ENCODE results near the gene PTPN4. TPM values are rescaled to one million over a fixed set of nuclear protein-coding genes. Genes with fewer than 3 reads are reported as not detected.

PTPN4 gene
- total and polyA plus RNA-seq, 2 of the 8 experiments (the other 6 are each of a cell fraction or from before 2014, with no cell fraction given) = 28.5 to 105 TPM

DNA sequence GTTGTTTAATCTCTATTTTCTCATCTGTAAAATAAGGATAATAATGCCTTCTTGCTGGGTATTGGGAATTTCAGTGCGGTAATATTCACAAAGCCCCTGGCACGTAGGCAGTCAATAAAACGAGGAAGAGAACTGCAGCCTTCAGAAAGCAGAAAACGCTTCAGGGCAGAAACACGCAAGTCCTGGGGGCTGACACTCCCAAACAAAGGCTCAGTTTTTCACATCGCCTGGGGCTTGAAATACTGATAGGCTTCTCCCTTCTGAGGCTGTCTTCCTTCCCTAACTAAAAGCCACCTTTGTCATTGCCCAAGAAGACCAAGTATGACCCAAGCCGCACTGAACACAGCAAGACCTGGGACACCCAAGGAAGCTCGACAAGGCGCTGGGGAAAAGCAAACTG lies 48.4 kb upstream of the PTPN4 start:
- Histone ChIP-seq H3K79me2 (ENCODE audit: control insufficient read depth in 1 of 2, insufficient read depth in 2 of 2, low read length in 2 of 2) (no peaks in the 10 kb centered on the region), H3K9me3 (ENCODE audit: insufficient read depth in 2 of 2, low read depth in 1 of 2, low read length in 1 of 2) (no peaks in the 10 kb centered on the region), H3K4me2 (ENCODE audit: insufficient read depth in 1 of 2, low read depth in 2 of 2, low read length in 2 of 2) (no peak overlapping the region), H4K91ac (replicated peaks; ENCODE audit: insufficient read length, low read length) (no peak overlapping the region), H3K23ac (ENCODE audit: insufficient read length) (no peak overlapping the region), H3K23me2 (ENCODE audit: low read depth, low read length) (no peaks in the 10 kb centered on the region; the same call in 1 of the 2 replicates), H3K79me1 (ENCODE audit: low read depth, low read length) (no peaks in the 10 kb centered on the region), H3K4me3 (ENCODE audit: extremely low read depth in 1 of 4, insufficient read depth in 2 of 4, low read depth in 3 of 4, low read length in 4 of 4) (no peak overlapping the region), H2BK20ac (ENCODE audit: low read length) (0 out of 2 replicates have a peak overlapping the region, but pooled peaks have one; percentile 16), H3K18ac (ENCODE audit: extremely low read depth, low read length) (no peak overlapping the region), H3K4ac (replicated peaks; ENCODE audit: insufficient read length, low read depth, low read length) (no peak overlapping the region), H4K8ac (ENCODE audit: extremely low read depth, insufficient read depth, low read length) (no peak overlapping the region), H2AK5ac (ENCODE audit: low read depth, low read length) (no peak overlapping the region), H3K56ac (replicated peaks; ENCODE audit: insufficient read length, low read depth, low read length) (no peak overlapping the region), H2BK12ac (ENCODE audit: low read depth, low read length) (no peak overlapping the region), H4K20me1 (replicated peaks in 1 of 2; ENCODE audit: control insufficient read depth in 1 of 2, insufficient read depth in 2 of 2, low read length in 2 of 2) (no peaks in the 10 kb centered on the region), H3K4me1 (replicated peaks in 1 of 4; ENCODE audit: control insufficient read depth in 3 of 4, insufficient read depth in 4 of 4, low read length in 3 of 4) (no peaks in the 10 kb centered on the region), H2BK15ac (ENCODE audit: low read length) (no peak overlapping the region), H3K14ac (ENCODE audit: insufficient read length) (no peak overlapping the region), H3K9ac (replicated peaks in 1 of 4; ENCODE audit: extremely low read depth in 1 of 4, low read depth in 3 of 4, low read length in 3 of 4) (no peak overlapping the region), H3K27me3 (replicated peaks in 1 of 4; ENCODE audit: control insufficient read depth in 3 of 4, extremely low read depth in 1 of 4, insufficient read depth in 3 of 4, low read length in 3 of 4) (no peaks in the 10 kb centered on the region), H3K36me3 (ENCODE audit: control insufficient read depth in 2 of 4, insufficient read depth in 4 of 4, low read length in 3 of 4) (no peaks in the 10 kb centered on the region), H3K27ac (ENCODE audit: low read depth, low read length) (no peak overlapping the region), H2AFZ (ENCODE audit: low read length) (no peak overlapping the region), H4K5ac (ENCODE audit: insufficient read length, low read depth, low read length) (no peak overlapping the region), H2BK5ac (ENCODE audit: low read depth, low read length) (no peak overlapping the region), H2BK120ac (replicated peaks; ENCODE audit: low read depth, low read length) (no peak overlapping the region)
- DNase-seq (ENCODE audit: low read depth in 1 of 2, low spot score in 2 of 2) (no peak), FAIRE-seq (no peak)
- POLR2A ChIA-PET (ENCODE audit: partially characterized antibody) = no interaction called here
- TF ChIP-seq CREB1 (IDR thresholded peaks at IDR 0.05) (no peak), EP300 (IDR thresholded peaks at IDR 0.05; ENCODE audit: borderline replicate concordance in 1 of 2, low read depth in 2 of 2, low read length in 2 of 2) (no peak), MAX (IDR thresholded peaks at IDR 0.05) (no peak), BACH1 (IDR thresholded peaks at IDR 0.05; ENCODE audit: low read length) (no peak), TAF1 (IDR thresholded peaks at IDR 0.05; ENCODE audit: low read depth, low read length) (no peak), NANOG (IDR thresholded peaks at IDR 0.05; ENCODE audit: insufficient read depth, low read depth, low read length, poor library complexity, severe bottlenecking) (no peak), FOSL1 (IDR thresholded peaks at IDR 0.05; ENCODE audit: insufficient read depth, low read depth, low read length) (no peak), CTBP2 (IDR thresholded peaks at IDR 0.05; ENCODE audit: borderline replicate concordance, insufficient read depth, insufficient read length, low read length) (no peak), HDAC2 (IDR thresholded peaks at IDR 0.05; ENCODE audit: borderline replicate concordance in 1 of 2, low read depth in 2 of 2, low read length in 2 of 2) (no peak), GTF2F1 (IDR thresholded peaks at IDR 0.05; ENCODE audit: borderline replicate concordance, low read depth, low read length) (no peak), JUND (IDR thresholded peaks at IDR 0.05; ENCODE audit: low read length) (no peak), SP4 (IDR thresholded peaks at IDR 0.05; ENCODE audit: low read length) (no peak), CEBPB (IDR thresholded peaks at IDR 0.05; ENCODE audit: low read depth, low read length) (no peak), TCF12 (IDR thresholded peaks at IDR 0.05; ENCODE audit: low read depth, low read length) (no peak)
- CTCF ChIA-PET (ENCODE audit: partially characterized antibody) = interaction anchor here (1.3 kb wide), 1 partner anchor 9 kb away, joined by 3 read pairs; no protein-coding TSS in a partner anchor
- 87% methylated on average over 9 of the region's 9 CpGs; no CpG with 5 or more reads in 1 of the 2 experiments for WGBS, 2 experiments (ENCODE audit: extremely low coverage in 1 of 2, insufficient coverage in 1 of 2, insufficient read length in 1 of 2, insufficient replicate concordance in 2 of 2, low coverage in 1 of 2, low lambda C conversion rate in 2 of 2, missing lambda C conversion rate in 1 of 2)

All from H1 (cell line).